Breast epithelium (tissue), 3 donors: Measurements from ENCODE around the gene SPPL3.

Source experiments
- POLR2A ChIP-seq: fragments of 450-650 bp; IDR thresholded peaks from one replicate; pipeline ENCODE4 v1.6.1; 2016; ENCODE audit warnings: antibody characterized with exemption, mild to moderate bottlenecking, moderate library complexity
- TF ChIP-seq, protein P1 (sequence below), 3 donors: fragments of 450-650 bp; IDR thresholded peaks; one replicate each; pipeline ENCODE4 v1.5.1; 2016 to 2017; ENCODE audit warnings: antibody characterized with exemption in 3 of 3, mild to moderate bottlenecking in 3 of 3, moderate library complexity in 3 of 3

DNA sequence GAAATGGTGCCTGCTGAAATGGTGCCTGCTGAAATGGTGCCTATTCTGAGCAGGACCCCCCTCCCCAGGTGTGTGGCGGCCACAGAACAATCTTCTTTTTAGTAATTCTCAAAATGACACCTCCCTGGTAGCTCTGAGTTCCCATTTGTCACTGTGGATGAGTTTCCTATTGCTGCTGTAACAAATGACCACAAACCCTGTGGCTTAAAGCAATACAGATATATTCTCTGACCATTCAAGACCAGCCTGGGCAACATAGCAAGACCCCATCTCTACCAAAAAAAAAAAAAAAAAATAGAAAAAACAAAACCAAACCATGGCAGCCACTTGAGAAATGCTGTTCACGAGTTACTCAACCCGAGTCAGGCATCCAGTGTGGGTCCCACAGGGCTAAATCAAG, 170.6 kb downstream of the SPPL3 start:
- TF ChIP-seq, protein P1, sequence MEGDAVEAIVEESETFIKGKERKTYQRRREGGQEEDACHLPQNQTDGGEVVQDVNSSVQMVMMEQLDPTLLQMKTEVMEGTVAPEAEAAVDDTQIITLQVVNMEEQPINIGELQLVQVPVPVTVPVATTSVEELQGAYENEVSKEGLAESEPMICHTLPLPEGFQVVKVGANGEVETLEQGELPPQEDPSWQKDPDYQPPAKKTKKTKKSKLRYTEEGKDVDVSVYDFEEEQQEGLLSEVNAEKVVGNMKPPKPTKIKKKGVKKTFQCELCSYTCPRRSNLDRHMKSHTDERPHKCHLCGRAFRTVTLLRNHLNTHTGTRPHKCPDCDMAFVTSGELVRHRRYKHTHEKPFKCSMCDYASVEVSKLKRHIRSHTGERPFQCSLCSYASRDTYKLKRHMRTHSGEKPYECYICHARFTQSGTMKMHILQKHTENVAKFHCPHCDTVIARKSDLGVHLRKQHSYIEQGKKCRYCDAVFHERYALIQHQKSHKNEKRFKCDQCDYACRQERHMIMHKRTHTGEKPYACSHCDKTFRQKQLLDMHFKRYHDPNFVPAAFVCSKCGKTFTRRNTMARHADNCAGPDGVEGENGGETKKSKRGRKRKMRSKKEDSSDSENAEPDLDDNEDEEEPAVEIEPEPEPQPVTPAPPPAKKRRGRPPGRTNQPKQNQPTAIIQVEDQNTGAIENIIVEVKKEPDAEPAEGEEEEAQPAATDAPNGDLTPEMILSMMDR (IDR thresholded peaks at IDR 0.05), result no peak
- TF ChIP-seq POLR2A, result no peak
